K562 (cell line): ENCODE measurements around the gene RGS14. TPM values are rescaled to one million over a fixed set of nuclear protein-coding genes. Genes with fewer than 3 reads are reported as not detected.

Experiments
- BCOR ChIP-seq: fragments of 450-650 bp; IDR thresholded peaks from 2 replicates; pipeline ENCODE4 v1.6.1; 2016
- CBFA2T2 ChIP-seq: fragments of 450-650 bp; conservative IDR thresholded peaks from 2 replicates; pipeline ENCODE4 v1.6.1; 2017; ENCODE audit warnings: mild to moderate bottlenecking
- CLOCK ChIP-seq: fragments of 250-450 bp; sonication (Bioruptor Pico); IDR thresholded peaks from 2 replicates; pipeline ENCODE4 v1.4.0; 2020; ENCODE audit warnings: mild to moderate bottlenecking, moderate library complexity, borderline replicate concordance
- COPS2 ChIP-seq: fragments of 450-650 bp; conservative IDR thresholded peaks from 2 replicates; pipeline ENCODE4 v1.6.1; 2016; ENCODE audit warnings: mild to moderate bottlenecking, moderate library complexity
- ELF1 ChIP-seq: fragments of 200-800 bp; sonication (Bioruptor generic); IDR thresholded peaks from 2 replicates; pipeline ENCODE4 v1.6.1; 2016; ENCODE audit warnings: missing genetic modification characterization, missing compliant biosample characterization
- FOS ChIP-seq: IDR thresholded peaks from 3 replicates; pipeline ENCODE4 v1.6.1; 2011; ENCODE audit not compliant: insufficient read length; ENCODE audit errors: extremely low read depth
- HOMEZ ChIP-seq: fragments of 250-450 bp; sonication (Bioruptor Pico); IDR thresholded peaks from 2 replicates; pipeline ENCODE4 v1.4.0; 2020; ENCODE audit warnings: mild to moderate bottlenecking, moderate library complexity
- ILK ChIP-seq: fragments of 450-650 bp; IDR thresholded peaks from 2 replicates; pipeline ENCODE4 v1.6.1; 2016; ENCODE audit warnings: missing genetic modification characterization, low read depth, mild to moderate bottlenecking, missing compliant biosample characterization, moderate library complexity, borderline replicate concordance
- LARP7 ChIP-seq: fragments of 450-650 bp; IDR thresholded peaks from 2 replicates; pipeline ENCODE4 v1.6.1; 2016
- MIER1 ChIP-seq: fragments of 450-650 bp; IDR thresholded peaks from 2 replicates; pipeline ENCODE4 v1.6.1; 2016; ENCODE audit warnings: antibody characterized with exemption, mild to moderate bottlenecking, low read depth
- MTA3 ChIP-seq: fragments of 450-650 bp; formaldehyde crosslinking; IDR thresholded peaks from 2 replicates; pipeline ENCODE4 v1.6.1; 2017; ENCODE audit warnings: mild to moderate bottlenecking, borderline replicate concordance
- NRF1 ChIP-seq, 2 experiments: fragments of 450-650 bp; IDR thresholded peaks in 1 of 2; conservative IDR thresholded peaks in 1 of 2; 2 replicates each; pipeline ENCODE4 v1.6.1; 2014; ENCODE audit warnings: mild to moderate bottlenecking in 2 of 2
- PHF21A ChIP-seq: fragments of 450-650 bp; IDR thresholded peaks from 2 replicates; pipeline ENCODE4 v1.6.1; 2017; ENCODE audit warnings: low read depth, borderline replicate concordance
- POLR2AphosphoS5 ChIP-seq: IDR thresholded peaks from 2 replicates; pipeline ENCODE4 v1.6.1; 2011; ENCODE audit warnings: mild to moderate bottlenecking, low read depth, low read length, moderate library complexity; ENCODE audit not compliant: control insufficient read depth, insufficient read depth
- RCOR1 ChIP-seq, 2 experiments: IDR thresholded peaks; 2 replicates each; pipeline ENCODE4 v1.6.1; 2012; ENCODE audit warnings: low read depth in 2 of 2, low read length in 2 of 2, borderline replicate concordance in 1 of 2, improper control_type of control experiment in 1 of 2
- RFX1 ChIP-seq: fragments of 450-650 bp; IDR thresholded peaks from 2 replicates; pipeline ENCODE4 v1.6.1; 2016; ENCODE audit warnings: mild to moderate bottlenecking, moderate library complexity
- SMAD4 ChIP-seq: fragments of 250-450 bp; sonication (Bioruptor Pico); conservative IDR thresholded peaks from 2 replicates; pipeline ENCODE4 v1.8.0; 2021; ENCODE audit warnings: inconsistent platforms, mild to moderate bottlenecking, moderate library complexity
- THRAP3 ChIP-seq: fragments of 450-650 bp; IDR thresholded peaks from 2 replicates; pipeline ENCODE4 v1.6.1; 2016; ENCODE audit warnings: mild to moderate bottlenecking, inconsistent platforms, borderline replicate concordance
- USF2 ChIP-seq: sonication (generic); formaldehyde crosslinking; IDR thresholded peaks from 2 replicates; pipeline ENCODE4 v1.5.0; 2020; ENCODE audit warnings: missing genetic modification reagents
- WHSC1 ChIP-seq: IDR thresholded peaks from one replicate; pipeline ENCODE4 v1.6.1; 2012; ENCODE audit warnings: low read length, control low read depth, inconsistent platforms
- ZNF197 ChIP-seq: fragments of 200-800 bp; sonication (Bioruptor generic); IDR thresholded peaks from 2 replicates; pipeline ENCODE4 v1.6.1; 2016; ENCODE audit warnings: low read depth, missing genetic modification characterization, missing compliant biosample characterization
- ZNF354B ChIP-seq: fragments of 250-450 bp; sonication (Bioruptor Pico); IDR thresholded peaks from 2 replicates; pipeline ENCODE4 v1.4.0; 2020
- polyA plus RNA-seq, 8 experiments: library from polyadenylated mRNA; depleted of rRNA in 4 of 8; stranded (reverse) in 5 of 8; unstranded in 3 of 8; fragments of >200 nt; fragmentation: Nextera tagmentation in 2 of 8; fragmentation: Illumina TruSeq in 1 of 8; extraction: Ambion mirVana in 2 of 8; extraction: Trizol in 1 of 8; gene quantifications; 2 replicates each; pipeline versions ENCODE4 v1.2.1 to v1.2.3, GENCODE V29; 2011 to 2014; ENCODE audit warnings: inconsistent platforms in 1 of 8, missing spikeins in 1 of 8
- total RNA-seq, 7 experiments: library from RNA; depleted of rRNA in 6 of 7; stranded (reverse); fragments of >200 nt in 6 of 7; fragmentation: Illumina TruSeq in 2 of 7; extraction: Trizol in 2 of 7; gene quantifications; 2 replicates each; pipeline versions ENCODE4 v1.2.1 to v1.2.3, GENCODE V29; 2011 to 2021; ENCODE audit warnings: low replicate concordance in 1 of 7
- TF ChIP-seq, protein P1 (sequence below), 2 experiments: IDR thresholded peaks; 2 replicates each; pipeline ENCODE4 v1.6.1; 2011; ENCODE audit warnings: borderline replicate concordance in 1 of 2, control low read depth in 1 of 2, low read depth in 1 of 2, low read length in 1 of 2, mild to moderate bottlenecking in 1 of 2, mixed read lengths in 1 of 2, moderate library complexity in 1 of 2; ENCODE audit not compliant: insufficient read depth in 1 of 2, insufficient read length in 1 of 2, poor library complexity in 1 of 2, severe bottlenecking in 1 of 2; ENCODE audit errors: extremely low read depth in 1 of 2

Gene RGS14
- total and polyA plus RNA-seq, 9 of the 15 experiments (the other 6 are each of a cell fraction or from before 2014, with no cell fraction given) = 0.28 to 75.9 (median 34.5) TPM

GRCh38 chr5:177367981-177368868 is 10.5 kb downstream of the RGS14 start (continued):
- TF ChIP-seq ELF1 (tag) (no peak), FOS (no peak), MIER1 (no peak), BCOR (no peak), CBFA2T2 (no peak), PHF21A (no peak), ILK (no peak), MTA3 (no peak), COPS2 (no peak), ZNF354B (no peak), RCOR1 (IDR thresholded peaks at IDR 0.05; ENCODE audit: borderline replicate concordance in 1 of 2, low read depth in 2 of 2, low read length in 2 of 2) (no peak), NRF1 (conservative IDR thresholded peaks at IDR 0.05 in 1 of 2, IDR thresholded peaks at IDR 0.05 in 1 of 2) (peak; percentile 30 to 32; a peak in 1 of 4 replicates), WHSC1 (no peak), HOMEZ (CRISPR knock-in tag) (no peak), THRAP3 (no peak), SMAD4 (CRISPR knock-in tag) (no peak), LARP7 (no peak), CLOCK (CRISPR knock-in tag) (no peak), RFX1 (no peak), USF2 (CRISPR knock-in tag) (no peak), ZNF197 (CRISPR knock-in tag) (no peak), POLR2AphosphoS5 (no peak)
- TF ChIP-seq, protein P1, sequence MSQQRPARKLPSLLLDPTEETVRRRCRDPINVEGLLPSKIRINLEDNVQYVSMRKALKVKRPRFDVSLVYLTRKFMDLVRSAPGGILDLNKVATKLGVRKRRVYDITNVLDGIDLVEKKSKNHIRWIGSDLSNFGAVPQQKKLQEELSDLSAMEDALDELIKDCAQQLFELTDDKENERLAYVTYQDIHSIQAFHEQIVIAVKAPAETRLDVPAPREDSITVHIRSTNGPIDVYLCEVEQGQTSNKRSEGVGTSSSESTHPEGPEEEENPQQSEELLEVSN (IDR thresholded peaks at IDR 0.05; ENCODE audit: borderline replicate concordance in 1 of 2, extremely low read depth in 1 of 2, insufficient read depth in 1 of 2, insufficient read length in 1 of 2, low read depth in 1 of 2, low read length in 1 of 2, poor library complexity in 1 of 2, severe bottlenecking in 1 of 2) = no peak
